Left lung (tissue), 10 donors: Measurements from ENCODE around the gene PRKCE. TPM values are rescaled to one million over a fixed set of nuclear protein-coding genes. Genes with fewer than 3 reads are reported as not detected.
"Not testable (repeated sequence)": the region's sequence is repeated elsewhere in the genome, so short reads cannot be mapped to it uniquely, and the experiment has no call there.

Experiments used
- ATAC-seq: fragments of 200-7000 bp; cut with Tn5 transposase; one replicate; pipeline ENCODE4 v1.9.1; 2020; ENCODE audit warnings: moderate library complexity
- DNase-seq, 4 donors: peaks; one replicate each; pipeline ENCODE4 v3.0.0-alpha.2; 2013 to 2020
- H3K27ac ChIP-seq, 2 donors: fragments of 200-600 bp; sonication (generic) in 1 of 2; one replicate each; pipeline versions ENCODE4 v1.5.0 to v1.8.0; 2020 to 2021
- H3K27me3 ChIP-seq, 2 donors: fragments of 200-600 bp; sonication (generic) in 1 of 2; one replicate each; pipeline versions ENCODE4 v1.5.0 to v1.8.0; 2020 to 2021
- H3K36me3 ChIP-seq, 2 donors: fragments of 200-600 bp; sonication (generic) in 1 of 2; one replicate each; pipeline versions ENCODE4 v1.5.0 to v1.8.0; 2020 to 2021
- H3K4me1 ChIP-seq, 2 donors: fragments of 200-600 bp; one replicate each; pipeline ENCODE4 v1.8.0; 2021
- H3K4me3 ChIP-seq, 2 donors: fragments of 200-600 bp; sonication (generic) in 1 of 2; one replicate each; pipeline versions ENCODE4 v1.5.0 to v1.8.0; 2020 to 2021; ENCODE audit warnings: mild to moderate bottlenecking in 1 of 2
- H3K9me3 ChIP-seq, 2 donors: fragments of 200-600 bp; sonication (generic) in 1 of 2; one replicate each; pipeline versions ENCODE4 v1.5.0 to v1.8.0; 2020 to 2021
- CTCF ChIP-seq, 2 donors: fragments of 200-600 bp; sonication (generic) in 1 of 2; IDR thresholded peaks; one replicate each; pipeline versions ENCODE4 v1.5.0 to v1.8.0; 2021; ENCODE audit warnings: antibody characterized with exemption in 2 of 2
- intact Hi-C, 2 donors: fragments of 100-400 bp; cut with DNase I; formaldehyde crosslinking; loops; one replicate each; pipeline versions ENCODE4 v1.11.2 to v1.14.2; 2022
- polyA plus RNA-seq, 6 donors: library from polyadenylated mRNA; unstranded; fragments of 120-200 nt; gene quantifications; one replicate each; pipeline ENCODE4 v1.2.1, GENCODE V29; 2013; ENCODE audit not compliant: insufficient read length in 6 of 6
- total RNA-seq, 2 donors: library from RNA; stranded (reverse); fragmentation: NEBNext Ultra II Directional; extraction: Animal tissue kit (Norgen Biotek cat#: 25700); gene quantifications; one replicate each; pipeline ENCODE4 v1.2.1, GENCODE V29; 2021
- donor health status: DM: no; HTN: yes; CAD: no.
- donor health status: DM: no; HTN: no; CAD: no.

PRKCE gene
- total and polyA plus RNA-seq, 8 donors, result 12.0 to 56.9 (median 14.7) TPM

GRCh38 chr2:46202987-46203386 is 551.5 kb downstream of the PRKCE start:
- TF ChIP-seq CTCF (IDR thresholded peaks at IDR 0.05), result no peak
- intact Hi-C loops, result no loop called here
- Histone ChIP-seq H3K27ac (no peak overlapping the region), H3K4me1 (peaks cover 0 to 9% of the 10 kb centered on the region in 2 donors), H3K4me3 (no peak overlapping the region), H3K27me3 (no peaks in the 10 kb centered on the region), H3K36me3 (no peaks in the 10 kb centered on the region), H3K9me3 (peaks cover 0 to 2% of the 10 kb centered on the region in 2 donors)
- ATAC-seq (no peak), DNase-seq (no peak)

GRCh38 chr2:46203636-46204035 is 552.2 kb downstream of the PRKCE start:
- H3K27ac ChIP-seq, DNase-seq, H3K27me3 ChIP-seq, H3K4me1 ChIP-seq, H3K4me3 ChIP-seq, intact Hi-C loops, H3K36me3 ChIP-seq, ATAC-seq, H3K9me3 ChIP-seq: not testable (repeated sequence)

DNA sequence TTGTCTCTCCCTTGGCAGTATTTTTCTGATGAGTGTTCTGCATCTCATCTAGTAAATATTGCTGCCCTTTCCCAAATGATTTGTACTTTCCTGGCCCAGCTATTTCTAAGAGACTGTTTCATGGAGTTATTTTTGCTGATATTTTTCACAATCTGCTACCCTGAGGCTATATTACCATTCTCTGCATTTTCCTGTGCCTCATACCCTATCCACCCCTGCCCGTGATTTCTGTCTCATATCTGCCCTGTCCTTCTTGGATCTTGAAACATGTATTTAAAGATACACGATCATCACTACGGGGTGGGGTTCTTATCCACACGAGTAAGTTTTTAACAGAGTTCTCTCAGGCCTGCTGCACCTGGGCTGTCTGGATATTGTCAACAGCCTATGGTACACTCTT is 556.1 kb downstream of the PRKCE start:
- ATAC-seq, result no peak
- Histone ChIP-seq H3K27ac (no peak overlapping the region), H3K4me3 (no peak overlapping the region), H3K27me3 (no peaks in the 10 kb centered on the region), H3K4me1 (no peaks in the 10 kb centered on the region), H3K36me3 (no peaks in the 10 kb centered on the region), H3K9me3 (peaks cover 0 to 16% of the 10 kb centered on the region in 2 donors)
- intact Hi-C loops, result no loop called here
- no peak for TF ChIP-seq CTCF (IDR thresholded peaks at IDR 0.05)
- DNase-seq, result no peak

DNA sequence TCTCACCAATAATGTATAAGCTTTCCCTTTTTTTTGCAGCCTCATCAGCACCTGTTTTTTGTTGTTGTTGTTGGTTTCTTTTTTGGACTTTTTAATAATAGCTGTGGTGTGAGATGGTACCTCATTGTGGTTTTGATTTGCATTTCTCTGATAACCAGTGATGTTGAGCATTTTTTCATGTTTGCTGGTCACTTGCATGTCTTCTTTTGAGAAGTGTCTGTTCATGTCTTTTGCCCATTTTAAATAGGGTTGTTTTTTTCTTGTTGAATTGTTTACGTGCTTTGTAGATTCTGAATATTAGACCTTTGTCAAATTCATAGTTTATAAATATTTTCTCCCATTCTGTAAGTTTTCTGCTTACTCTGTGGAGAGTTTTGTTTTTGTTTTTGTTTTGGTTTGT is 557.3 kb downstream of the PRKCE start:
- ATAC-seq (no peak), DNase-seq (no peak)
- H3K27ac ChIP-seq, result no peak overlapping the region
- TF ChIP-seq CTCF (IDR thresholded peaks at IDR 0.05), result no peak
- H3K4me3 ChIP-seq, result no peak overlapping the region
- intact Hi-C loops, result no loop called here
- H3K27me3 ChIP-seq, result no peaks in the 10 kb centered on the region
- H3K4me1 ChIP-seq, result no peaks in the 10 kb centered on the region
- no peaks in the 10 kb centered on the region for H3K36me3 ChIP-seq
- peaks cover 0 to 16% of the 10 kb centered on the region in 2 donors for H3K9me3 ChIP-seq

- Histone ChIP-seq H3K36me3 (no peaks in the 10 kb centered on the region), H3K4me1 (no peaks in the 10 kb centered on the region), H3K4me3 (no peak overlapping the region), H3K9me3 (peaks cover 0 to 19% of the 10 kb centered on the region in 2 donors), H3K27me3 (no peaks in the 10 kb centered on the region), H3K27ac (no peak overlapping the region)
- intact Hi-C loops, result no loop called here
- DNase-seq, result no peak
- ATAC-seq, result no peak
- TF ChIP-seq CTCF (IDR thresholded peaks at IDR 0.05), result no peak
Observed at GRCh38 chr2:46210063-46210462, 558.6 kb downstream of the PRKCE start.

- intact Hi-C loops, result no loop called here
Observed at GRCh38 chr2:46211461-46211860, 560.0 kb downstream of the PRKCE start.

More at GRCh38 chr2:46211461-46211860, 560.0 kb downstream of the PRKCE start:
- H3K27me3 ChIP-seq, result no peaks in the 10 kb centered on the region
- TF ChIP-seq CTCF (IDR thresholded peaks at IDR 0.05), result no peak
- no peaks in the 10 kb centered on the region for H3K4me1 ChIP-seq
- H3K27ac ChIP-seq, result no peak overlapping the region
- ATAC-seq, result no peak
- H3K36me3 ChIP-seq, result no peaks in the 10 kb centered on the region
- peaks cover 0 to 19% of the 10 kb centered on the region in 2 donors for H3K9me3 ChIP-seq
- no peak for DNase-seq
- H3K4me3 ChIP-seq, result no peak overlapping the region
